ENCODE results near the gene PRPF38B. TPM values are rescaled to one million over a fixed set of nuclear protein-coding genes. Genes with fewer than 3 reads are reported as not detected.
A peak's percentile ranks its signal among the peaks of the same experiment; 100 is the strongest.

Gene PRPF38B
- total and polyA plus RNA-seq, 8 donors: 17.1 to 82.3 (median 31.9) TPM

GRCh38 chr1:108704496-108704895 lies 12.4 kb downstream of the PRPF38B start:
- Histone ChIP-seq H3K36me3 (peaks cover 10 to 30% (median 27%) of the 10 kb centered on the region in 4 donors), H3K4me1 (peaks cover 0 to 16% (median 9%) of the 10 kb centered on the region in 4 donors), H3K4me3 (no peak overlapping the region), H3K9me3 (no peaks in the 10 kb centered on the region), H3K27me3 (peaks cover 0 to 4% (median 0%) of the 10 kb centered on the region in 3 donors), H3K27ac (no peak overlapping the region)
- intact Hi-C loops (cut with DNase I; ENCODE audit: low total_unique reads): no loop called here
- no peak for TF ChIP-seq CTCF (IDR thresholded peaks at IDR 0.05)
- TF ChIP-seq POLR2AphosphoS5 (IDR thresholded peaks at IDR 0.05): no peak
- no peak for TF ChIP-seq EP300 (IDR thresholded peaks at IDR 0.05)
- TF ChIP-seq POLR2A (IDR thresholded peaks at IDR 0.05): no peak
- WGBS, 5 donors: 24 to 45% (median 36%) methylated on average over 2 of the region's 2 CpGs
- no peak for DNase-seq

GRCh38 chr1:108706643-108707042 lies 14.5 kb downstream of the PRPF38B start:
- intact Hi-C loops (cut with DNase I; ENCODE audit: low total_unique reads): no loop called here
- H3K4me3 ChIP-seq: no peak overlapping the region
- TF ChIP-seq CTCF (IDR thresholded peaks at IDR 0.05) (no peak), POLR2A (IDR thresholded peaks at IDR 0.05) (no peak), POLR2AphosphoS5 (IDR thresholded peaks at IDR 0.05) (no peak), EP300 (IDR thresholded peaks at IDR 0.05) (no peak)
- 88 to 91% (median 90%) methylated on average over 3 of the region's 3 CpGs for WGBS, 5 donors
- DNase-seq: no peak
- H3K27ac ChIP-seq: no peak overlapping the region
- peaks cover 0 to 9% (median 6%) of the 10 kb centered on the region in 4 donors for H3K36me3 ChIP-seq
- peaks cover 0 to 4% (median 0%) of the 10 kb centered on the region in 3 donors for H3K27me3 ChIP-seq
- H3K4me1 ChIP-seq: peaks cover 0 to 16% (median 9%) of the 10 kb centered on the region in 4 donors
- no peaks in the 10 kb centered on the region for H3K9me3 ChIP-seq

- peaks cover 0 to 14% (median 8%) of the 10 kb centered on the region in 4 donors for H3K4me1 ChIP-seq
- intact Hi-C loops (cut with DNase I; ENCODE audit: low total_unique reads): no loop called here
- no peaks in the 10 kb centered on the region for H3K36me3 ChIP-seq
- no peak overlapping the region for H3K4me3 ChIP-seq
- H3K27me3 ChIP-seq: peaks cover 0 to 8% (median 0%) of the 10 kb centered on the region in 3 donors
- 66 to 81% (median 71%) methylated on average over 7 of the region's 7 CpGs for WGBS, 5 donors
- H3K27ac ChIP-seq: no peak overlapping the region
- H3K9me3 ChIP-seq: no peaks in the 10 kb centered on the region
- TF ChIP-seq CTCF (IDR thresholded peaks at IDR 0.05) (no peak), POLR2A (IDR thresholded peaks at IDR 0.05) (no peak), POLR2AphosphoS5 (IDR thresholded peaks at IDR 0.05) (no peak), EP300 (IDR thresholded peaks at IDR 0.05) (no peak)
- peak in 1 of 2 donors; percentile 29 for DNase-seq
Measured at GRCh38 chr1:108708691-108709660, 16.9 kb downstream of the PRPF38B start.

GRCh38 chr1:108712606-108713150 lies 20.6 kb downstream of the PRPF38B start, which contains the start of gene FNDC7:
Gene FNDC7 (plus strand): TSS chr1:108712908. CDS start chr1:108712934, 26 bp downstream.
- DNase-seq: no peak
- peaks cover 0 to 8% (median 0%) of the 10 kb centered on the region in 3 donors for H3K27me3 ChIP-seq
- no peak within 1 kb of the TSS for H3K4me3 ChIP-seq
- no peak within 1 kb of the TSS for H3K27ac ChIP-seq
- H3K9me3 ChIP-seq: no peaks in the 10 kb centered on the region
- TF ChIP-seq EP300 (IDR thresholded peaks at IDR 0.05) (no peak), CTCF (IDR thresholded peaks at IDR 0.05) (no peak), POLR2A (IDR thresholded peaks at IDR 0.05) (no peak), POLR2AphosphoS5 (IDR thresholded peaks at IDR 0.05) (no peak)
- intact Hi-C loops (cut with DNase I; ENCODE audit: low total_unique reads): no loop called here
- no peaks in the 10 kb centered on the region for H3K4me1 ChIP-seq
- H3K36me3 ChIP-seq: no peaks in the 10 kb centered on the region
- WGBS, 5 donors: 44 to 49% (median 44%) methylated on average over 9 of the region's 9 CpGs

All from stomach (tissue), 9 donors.